ENCODE results near the gene VTI1A.

GRCh38 chr10:112466802-112467201 is 19.8 kb downstream of the VTI1A start:
- TF ChIP-seq CTCF (IDR thresholded peaks at IDR 0.05) (no peak), POLR2A (IDR thresholded peaks at IDR 0.05) (no peak)

Measured in adrenal gland (tissue), 5 donors.